OCI-LY3 (cell line): Measurements from ENCODE around the gene BAG2.

Experiments
- H2AFZ ChIP-seq: fragments of 200-600, 300-600 bp; shearing (Covaris generic); 2 replicates; pipeline ENCODE4 v1.6.0; 2014; ENCODE audit warnings: antibody characterized with exemption, low read depth, low read length
- H3K27ac ChIP-seq: fragments of 200-600, 300-600 bp; sonication (generic); 2 replicates; pipeline ENCODE4 v1.5.1; 2014; ENCODE audit warnings: mild to moderate bottlenecking, low read length, moderate library complexity, mixed read lengths
- H3K27me3 ChIP-seq: fragments of 200-600, 300-600 bp; sonication (generic); 2 replicates; pipeline ENCODE4 v1.6.1; 2014; ENCODE audit warnings: low read depth, low read length, mixed read lengths
- H3K36me3 ChIP-seq: fragments of 200-600, 300-600 bp; sonication (generic); replicated peaks from 2 replicates; pipeline ENCODE3; 2014; ENCODE audit warnings: low read depth, low read length, mixed read lengths
- H3K4me1 ChIP-seq: fragments of 300-600, 200-600 bp; sonication (generic); 2 replicates; pipeline ENCODE4 v1.6.1; 2014; ENCODE audit warnings: low read length, mixed read lengths
- H3K4me2 ChIP-seq: fragments of 200-600, 300-600 bp; sonication (generic); 2 replicates; pipeline ENCODE4 v1.6.1; 2014; ENCODE audit warnings: low read length, mixed read lengths
- H3K4me3 ChIP-seq: fragments of 300-600, 200-600 bp; sonication (generic); 2 replicates; pipeline ENCODE4 v1.5.1; 2014; ENCODE audit warnings: antibody characterized with exemption, mild to moderate bottlenecking, low read length, moderate library complexity
- H3K79me2 ChIP-seq: fragments of 300-600, 200-600 bp; shearing (Covaris generic); 2 replicates; pipeline ENCODE4 v1.6.1; 2014; ENCODE audit warnings: mild to moderate bottlenecking, low read length, mixed read lengths
- H3K9ac ChIP-seq: fragments of 300-600, 200-600 bp; shearing (Covaris generic); 2 replicates; pipeline ENCODE4 v1.6.0; 2014; ENCODE audit warnings: mild to moderate bottlenecking, low read length, moderate library complexity
- H3K9me3 ChIP-seq: fragments of 200-600, 300-600 bp; shearing (Covaris generic); 2 replicates; pipeline ENCODE4 v1.6.1; 2014; ENCODE audit warnings: low read length, mixed read lengths; ENCODE audit not compliant: insufficient read depth
- H4K20me1 ChIP-seq: fragments of 200-600, 300-600 bp; sonication (generic); 2 replicates; pipeline ENCODE4 v1.6.1; 2016; ENCODE audit warnings: low read length, mixed read lengths; ENCODE audit not compliant: insufficient read depth
- EZH2phosphoT487 ChIP-seq: fragments of 200-600 bp; shearing (Covaris generic); IDR thresholded peaks from 2 replicates; pipeline ENCODE4 v1.6.1; 2018; ENCODE audit warnings: antibody characterized with exemption, mixed run types, low read depth
- TF ChIP-seq, protein P1 (sequence below): fragments of 200-600, 300-600 bp; sonication (generic); IDR thresholded peaks from 2 replicates; pipeline ENCODE4 v1.5.1; 2014; ENCODE audit warnings: antibody characterized with exemption, low read length, low read depth

BAG2 gene

DNA sequence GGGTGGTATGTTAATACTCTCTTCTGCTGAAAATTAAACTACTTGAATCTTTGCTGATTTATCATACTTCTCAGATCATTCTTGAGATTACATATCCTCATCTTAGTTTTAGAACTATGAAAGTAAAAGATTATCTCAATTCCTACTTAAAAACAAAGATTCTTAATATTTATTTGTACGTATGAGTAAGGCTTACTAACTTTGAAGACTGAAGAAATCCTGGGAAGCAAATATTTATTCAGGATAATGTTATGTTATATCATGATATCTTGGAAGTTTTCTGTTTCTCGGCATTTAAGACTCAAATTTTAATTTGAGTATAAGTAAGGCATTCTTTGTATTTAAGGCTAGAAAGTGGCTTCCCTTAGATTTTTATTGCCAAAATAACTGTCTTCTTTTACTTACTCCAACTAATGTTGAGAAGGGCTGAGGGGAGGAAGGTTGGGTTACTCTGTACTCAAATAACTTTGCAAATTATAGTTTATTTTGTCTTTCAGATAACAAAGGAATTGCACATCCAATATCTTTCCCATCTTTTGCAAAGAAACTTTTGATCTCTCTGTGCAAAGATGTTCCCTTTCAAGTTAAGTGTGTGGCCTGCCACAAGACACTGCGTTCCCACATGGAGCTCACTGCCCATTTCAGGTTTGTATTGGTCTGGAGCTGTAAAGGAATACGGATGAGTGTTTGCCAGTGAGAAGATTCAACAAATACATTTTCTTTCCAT is 30.5 kb upstream of the BAG2 start:
- Histone ChIP-seq H3K79me2 (no peaks in the 10 kb centered on the region), H3K9ac (no peak overlapping the region), H3K27ac (no peak overlapping the region), H3K27me3 (no peaks in the 10 kb centered on the region), H3K4me3 (no peak overlapping the region), H4K20me1 (0 out of 2 replicates have a peak, but pooled peaks cover 2% of the 10 kb centered on the region), H3K4me2 (no peak overlapping the region), H3K4me1 (no peaks in the 10 kb centered on the region), H3K36me3 (peaks cover 33% of the 10 kb centered on the region), H3K9me3 (no peaks in the 10 kb centered on the region), H2AFZ (no peak overlapping the region)
- no peak for TF ChIP-seq EZH2phosphoT487
- TF ChIP-seq, protein P1, sequence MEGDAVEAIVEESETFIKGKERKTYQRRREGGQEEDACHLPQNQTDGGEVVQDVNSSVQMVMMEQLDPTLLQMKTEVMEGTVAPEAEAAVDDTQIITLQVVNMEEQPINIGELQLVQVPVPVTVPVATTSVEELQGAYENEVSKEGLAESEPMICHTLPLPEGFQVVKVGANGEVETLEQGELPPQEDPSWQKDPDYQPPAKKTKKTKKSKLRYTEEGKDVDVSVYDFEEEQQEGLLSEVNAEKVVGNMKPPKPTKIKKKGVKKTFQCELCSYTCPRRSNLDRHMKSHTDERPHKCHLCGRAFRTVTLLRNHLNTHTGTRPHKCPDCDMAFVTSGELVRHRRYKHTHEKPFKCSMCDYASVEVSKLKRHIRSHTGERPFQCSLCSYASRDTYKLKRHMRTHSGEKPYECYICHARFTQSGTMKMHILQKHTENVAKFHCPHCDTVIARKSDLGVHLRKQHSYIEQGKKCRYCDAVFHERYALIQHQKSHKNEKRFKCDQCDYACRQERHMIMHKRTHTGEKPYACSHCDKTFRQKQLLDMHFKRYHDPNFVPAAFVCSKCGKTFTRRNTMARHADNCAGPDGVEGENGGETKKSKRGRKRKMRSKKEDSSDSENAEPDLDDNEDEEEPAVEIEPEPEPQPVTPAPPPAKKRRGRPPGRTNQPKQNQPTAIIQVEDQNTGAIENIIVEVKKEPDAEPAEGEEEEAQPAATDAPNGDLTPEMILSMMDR = no peak

DNA sequence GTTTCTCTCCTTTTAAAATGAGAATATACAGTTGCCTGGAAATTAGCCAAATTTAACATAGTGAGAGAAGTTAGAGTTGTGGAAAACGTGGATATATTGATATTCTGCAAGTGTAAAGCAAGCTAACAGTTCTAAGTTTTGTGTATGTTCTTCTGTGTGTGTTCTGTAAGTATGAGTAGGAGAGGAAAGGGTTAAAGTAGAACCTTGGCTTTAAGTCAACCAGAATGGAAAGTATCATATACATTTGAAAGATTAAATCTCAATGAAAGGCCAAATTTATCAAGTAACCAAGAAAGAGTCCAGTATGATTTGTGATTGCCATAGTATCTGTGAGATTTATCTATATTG is 30.0 kb upstream of the BAG2 start:
- Histone ChIP-seq H3K27me3 (no peaks in the 10 kb centered on the region), H3K79me2 (no peaks in the 10 kb centered on the region), H3K9me3 (no peaks in the 10 kb centered on the region), H4K20me1 (0 out of 2 replicates have a peak, but pooled peaks cover 2% of the 10 kb centered on the region), H3K9ac (no peak overlapping the region), H2AFZ (no peak overlapping the region), H3K4me3 (no peak overlapping the region), H3K4me1 (no peaks in the 10 kb centered on the region), H3K4me2 (no peak overlapping the region), H3K27ac (no peak overlapping the region), H3K36me3 (peaks cover 34% of the 10 kb centered on the region)
- TF ChIP-seq, protein P1 = no peak
- TF ChIP-seq EZH2phosphoT487 = no peak

DNA sequence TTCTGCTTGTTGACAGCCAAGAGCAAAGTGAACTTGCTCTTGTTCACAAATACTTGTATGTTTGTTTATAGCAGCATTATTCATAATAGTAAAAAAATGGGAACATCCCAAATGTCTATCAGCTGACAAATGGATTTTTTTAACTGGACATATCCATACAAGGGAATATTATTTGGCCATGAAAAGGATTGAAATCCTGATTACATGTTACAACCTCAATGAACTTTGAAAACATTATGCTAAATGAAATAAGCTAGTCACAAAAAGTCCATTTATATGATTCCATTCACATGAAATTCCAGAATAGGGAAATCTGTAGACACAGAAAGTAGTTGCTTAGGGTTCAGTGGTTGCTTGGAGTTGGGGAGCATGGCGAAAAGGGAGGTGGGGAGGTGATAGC is 28.4 kb upstream of the BAG2 start:
- Histone ChIP-seq H3K9me3 (no peaks in the 10 kb centered on the region), H3K36me3 (peaks cover 41% of the 10 kb centered on the region), H4K20me1 (no peaks in the 10 kb centered on the region), H3K79me2 (no peaks in the 10 kb centered on the region), H3K4me2 (no peak overlapping the region), H3K27ac (no peak overlapping the region), H3K9ac (no peak overlapping the region), H3K4me3 (no peak overlapping the region), H3K4me1 (peaks cover 4% of the 10 kb centered on the region; the same call in 1 of the 2 replicates), H3K27me3 (no peaks in the 10 kb centered on the region), H2AFZ (no peak overlapping the region)
- TF ChIP-seq, protein P1 = no peak
- no peak for TF ChIP-seq EZH2phosphoT487

DNA sequence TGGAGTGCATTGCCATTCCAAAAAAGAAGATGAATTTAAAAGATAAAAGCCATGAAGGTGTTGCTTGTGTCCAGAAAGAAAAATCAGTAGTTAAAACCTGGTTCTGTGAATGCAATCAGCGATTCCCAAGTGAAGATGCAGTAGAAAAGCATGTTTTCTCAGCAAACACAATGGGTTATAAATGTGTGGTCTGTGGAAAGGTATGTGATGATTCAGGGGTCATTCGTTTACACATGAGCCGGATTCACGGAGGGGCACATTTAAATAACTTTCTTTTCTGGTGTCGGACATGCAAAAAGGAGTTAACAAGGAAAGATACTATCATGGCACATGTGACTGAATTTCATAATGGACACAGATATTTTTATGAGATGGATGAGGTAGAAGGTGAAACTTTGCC is 24.7 kb upstream of the BAG2 start:
- H3K9ac ChIP-seq = no peak overlapping the region
- no peak overlapping the region for H3K27ac ChIP-seq
- H4K20me1 ChIP-seq = no peaks in the 10 kb centered on the region
- no peak for TF ChIP-seq EZH2phosphoT487
- TF ChIP-seq, protein P1 = no peak
- H3K4me3 ChIP-seq = no peak overlapping the region
- H3K36me3 ChIP-seq = peaks cover 47% of the 10 kb centered on the region
- H3K4me2 ChIP-seq = no peak overlapping the region
- peaks cover 4% of the 10 kb centered on the region; the same call in 1 of the 2 replicates for H3K4me1 ChIP-seq
- H3K27me3 ChIP-seq = no peaks in the 10 kb centered on the region
- no peaks in the 10 kb centered on the region for H3K79me2 ChIP-seq
- no peaks in the 10 kb centered on the region for H3K9me3 ChIP-seq
- H2AFZ ChIP-seq = no peak overlapping the region
